Measurements from ENCODE around the gene TMEM87B.

The TMEM87B gene

DNA sequence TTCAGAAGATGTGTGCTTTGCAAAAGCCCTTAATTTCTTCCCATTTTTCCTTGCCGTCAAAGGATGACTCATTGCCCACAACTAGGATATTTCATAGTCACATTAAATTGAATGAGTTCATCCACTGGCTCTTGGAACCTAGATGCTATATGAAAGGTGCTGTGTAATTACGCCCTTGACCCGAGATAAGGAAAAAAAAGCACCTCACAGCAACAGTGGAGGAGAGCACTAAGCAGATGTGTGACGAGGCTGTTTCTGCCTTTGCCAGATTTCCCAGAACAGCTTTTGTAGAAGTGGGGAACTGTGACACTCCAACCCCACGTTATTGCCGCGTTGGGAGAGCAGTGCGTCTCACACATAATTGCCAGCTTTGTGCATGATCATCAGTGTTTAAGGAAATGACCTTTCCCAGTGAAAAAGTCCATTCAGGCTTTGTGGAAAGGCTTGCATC, 33.3 kb upstream of the TMEM87B start:
- no peaks in the 10 kb centered on the region for H3K36me3 ChIP-seq (ENCODE audit: control insufficient read depth, insufficient read depth, low read length)
- TF ChIP-seq, protein P1, sequence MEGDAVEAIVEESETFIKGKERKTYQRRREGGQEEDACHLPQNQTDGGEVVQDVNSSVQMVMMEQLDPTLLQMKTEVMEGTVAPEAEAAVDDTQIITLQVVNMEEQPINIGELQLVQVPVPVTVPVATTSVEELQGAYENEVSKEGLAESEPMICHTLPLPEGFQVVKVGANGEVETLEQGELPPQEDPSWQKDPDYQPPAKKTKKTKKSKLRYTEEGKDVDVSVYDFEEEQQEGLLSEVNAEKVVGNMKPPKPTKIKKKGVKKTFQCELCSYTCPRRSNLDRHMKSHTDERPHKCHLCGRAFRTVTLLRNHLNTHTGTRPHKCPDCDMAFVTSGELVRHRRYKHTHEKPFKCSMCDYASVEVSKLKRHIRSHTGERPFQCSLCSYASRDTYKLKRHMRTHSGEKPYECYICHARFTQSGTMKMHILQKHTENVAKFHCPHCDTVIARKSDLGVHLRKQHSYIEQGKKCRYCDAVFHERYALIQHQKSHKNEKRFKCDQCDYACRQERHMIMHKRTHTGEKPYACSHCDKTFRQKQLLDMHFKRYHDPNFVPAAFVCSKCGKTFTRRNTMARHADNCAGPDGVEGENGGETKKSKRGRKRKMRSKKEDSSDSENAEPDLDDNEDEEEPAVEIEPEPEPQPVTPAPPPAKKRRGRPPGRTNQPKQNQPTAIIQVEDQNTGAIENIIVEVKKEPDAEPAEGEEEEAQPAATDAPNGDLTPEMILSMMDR (IDR thresholded peaks at IDR 0.05; ENCODE audit: insufficient read depth, low read length, poor library complexity, severe bottlenecking), result no peak
- DNase-seq (ENCODE audit: extremely low read depth, insufficient read length), result no peak

DNA sequence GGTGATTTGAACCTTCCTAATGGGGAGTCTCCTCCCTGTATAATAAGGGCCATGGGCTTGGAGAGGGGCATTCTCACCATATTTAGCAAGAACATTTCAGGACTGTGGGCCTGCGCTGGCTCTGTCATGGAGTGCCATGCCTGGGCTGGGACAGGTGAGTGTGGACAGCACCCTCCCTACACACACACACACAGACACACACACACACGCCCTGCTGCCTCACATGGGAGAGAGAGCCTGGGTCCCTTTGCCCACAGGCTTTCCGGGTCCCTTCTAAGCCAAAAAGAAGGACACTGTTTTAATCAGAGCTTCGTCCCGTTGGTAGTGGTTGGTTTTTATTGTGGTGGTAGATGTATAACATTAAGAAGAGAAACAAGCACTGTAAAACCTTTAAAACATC, 31.4 kb upstream of the TMEM87B start:
- TF ChIP-seq, protein P1 (IDR thresholded peaks at IDR 0.05; ENCODE audit: insufficient read depth, low read length, poor library complexity, severe bottlenecking), result no peak
- Histone ChIP-seq H3K27me3 (replicated peaks; ENCODE audit: control insufficient read depth, insufficient read depth, low read length) (no peaks in the 10 kb centered on the region), H3K36me3 (ENCODE audit: control insufficient read depth, insufficient read depth, low read length) (no peaks in the 10 kb centered on the region), H3K4me3 (replicated peaks; ENCODE audit: low read depth, low read length) (no peak overlapping the region)
- DNase-seq (ENCODE audit: extremely low read depth, insufficient read length), result no peak

More for the DNA sequence above, 33.3 kb upstream of the TMEM87B start:
- Histone ChIP-seq H3K4me3 (replicated peaks; ENCODE audit: low read depth, low read length) (no peak overlapping the region), H3K27me3 (replicated peaks; ENCODE audit: control insufficient read depth, insufficient read depth, low read length) (no peaks in the 10 kb centered on the region)

DNA sequence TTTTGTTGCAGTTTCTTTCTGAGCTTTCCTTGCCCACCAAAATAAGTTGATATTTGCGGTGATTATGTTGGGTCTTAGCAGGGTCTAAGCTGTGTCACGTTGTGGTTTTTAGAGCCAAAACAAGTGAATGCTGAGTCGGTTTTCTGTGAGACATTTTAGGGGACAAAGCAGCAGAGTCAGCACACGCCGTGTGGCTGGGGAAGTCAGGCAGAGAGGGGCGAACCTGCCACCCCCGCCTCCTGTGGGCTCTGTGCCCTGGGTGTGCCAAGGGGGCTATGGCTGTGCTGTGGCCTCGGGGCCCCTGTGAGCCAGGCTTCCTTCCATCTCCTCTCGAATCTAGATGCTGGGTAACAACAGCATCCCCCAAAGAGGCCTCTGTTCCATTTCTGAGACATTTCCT, 30.8 kb upstream of the TMEM87B start:
- H3K36me3 ChIP-seq (ENCODE audit: control insufficient read depth, insufficient read depth, low read length), result no peaks in the 10 kb centered on the region
- H3K4me3 ChIP-seq (replicated peaks; ENCODE audit: low read depth, low read length), result no peak overlapping the region
- no peak for DNase-seq (ENCODE audit: extremely low read depth, insufficient read length)
- no peaks in the 10 kb centered on the region for H3K27me3 ChIP-seq (replicated peaks; ENCODE audit: control insufficient read depth, insufficient read depth, low read length)
- TF ChIP-seq, protein P1 (IDR thresholded peaks at IDR 0.05; ENCODE audit: insufficient read depth, low read length, poor library complexity, severe bottlenecking), result no peak

DNA sequence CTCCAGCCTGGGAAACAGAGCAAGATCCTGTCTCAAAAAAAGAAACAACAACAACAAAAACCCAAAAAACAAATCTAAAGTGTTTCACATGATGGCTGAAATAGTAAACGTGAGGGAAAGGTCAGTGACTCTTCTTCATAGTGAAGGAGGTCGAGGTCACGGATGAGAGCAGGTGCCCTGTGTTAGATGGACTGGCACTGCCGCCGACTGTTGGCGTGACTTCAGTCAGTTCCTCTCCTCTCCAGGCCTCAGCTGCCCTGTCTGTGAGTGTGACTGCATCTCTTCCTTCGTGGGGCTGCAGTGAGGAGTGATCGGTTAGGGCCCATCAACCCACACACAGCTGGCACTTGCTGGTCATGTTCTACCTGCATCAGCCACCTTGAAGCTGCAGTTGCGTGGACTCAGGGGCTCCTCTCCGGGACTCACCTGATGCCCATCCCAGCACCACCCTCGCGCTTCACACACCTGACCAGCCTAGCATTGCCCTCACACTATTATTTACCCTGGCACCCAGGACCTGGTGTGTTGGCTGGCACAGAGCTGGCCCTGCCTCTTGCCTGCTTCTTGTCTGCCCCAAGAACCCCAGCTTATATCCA, 30.1 kb upstream of the TMEM87B start:
- Histone ChIP-seq H3K36me3 (ENCODE audit: control insufficient read depth, insufficient read depth, low read length) (no peaks in the 10 kb centered on the region), H3K4me3 (replicated peaks; ENCODE audit: low read depth, low read length) (no peak overlapping the region), H3K27me3 (replicated peaks; ENCODE audit: control insufficient read depth, insufficient read depth, low read length) (no peaks in the 10 kb centered on the region)
- TF ChIP-seq, protein P1 (IDR thresholded peaks at IDR 0.05; ENCODE audit: insufficient read depth, low read length, poor library complexity, severe bottlenecking), result no peak
- DNase-seq (ENCODE audit: extremely low read depth, insufficient read length), result no peak

DNA sequence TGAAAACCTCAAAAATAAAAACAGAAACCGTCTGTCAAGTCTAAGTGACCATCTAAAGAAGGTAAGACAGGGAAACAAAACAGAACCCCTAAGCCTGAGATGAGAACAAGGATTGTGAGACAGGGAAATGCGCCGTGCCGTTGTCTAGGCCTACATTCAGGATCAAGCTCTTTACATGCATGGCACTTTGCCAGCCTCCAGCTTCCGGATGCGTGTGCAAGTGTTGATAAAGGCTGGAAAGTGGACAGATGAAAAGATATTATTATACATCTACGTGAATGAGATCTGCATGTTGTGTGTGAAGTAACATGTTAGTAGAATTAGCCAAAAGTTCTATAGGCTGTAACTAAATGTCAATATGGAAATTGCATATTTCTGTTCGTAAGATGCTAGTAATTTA, 28.6 kb upstream of the TMEM87B start:
- DNase-seq (ENCODE audit: extremely low read depth, insufficient read length), result no peak
- TF ChIP-seq, protein P1 (IDR thresholded peaks at IDR 0.05; ENCODE audit: insufficient read depth, low read length, poor library complexity, severe bottlenecking), result no peak
- Histone ChIP-seq H3K27me3 (replicated peaks; ENCODE audit: control insufficient read depth, insufficient read depth, low read length) (no peaks in the 10 kb centered on the region), H3K4me3 (replicated peaks; ENCODE audit: low read depth, low read length) (no peak overlapping the region), H3K36me3 (ENCODE audit: control insufficient read depth, insufficient read depth, low read length) (no peaks in the 10 kb centered on the region)

DNA sequence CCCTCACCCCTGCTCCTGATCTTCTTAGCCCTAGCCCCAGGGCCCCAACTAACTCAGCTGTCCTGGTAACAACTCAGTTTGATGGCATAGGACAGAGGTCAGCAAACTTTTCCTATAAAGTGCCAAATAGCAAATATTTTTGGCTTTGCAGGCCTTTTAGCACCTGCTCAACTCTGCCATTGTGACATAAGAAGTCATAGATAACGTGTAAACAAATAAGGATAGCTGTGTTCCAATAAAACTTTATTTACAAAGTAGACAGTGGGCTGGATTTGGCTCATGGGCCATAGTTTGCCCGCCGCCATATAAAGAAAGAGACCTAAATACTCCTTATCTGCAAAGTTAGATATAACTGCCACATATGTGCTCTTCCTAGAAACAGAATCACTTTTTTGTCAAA, 27.3 kb upstream of the TMEM87B start:
- no peak for DNase-seq (ENCODE audit: extremely low read depth, insufficient read length)
- TF ChIP-seq, protein P1 (IDR thresholded peaks at IDR 0.05; ENCODE audit: insufficient read depth, low read length, poor library complexity, severe bottlenecking), result no peak
- no peak overlapping the region for H3K4me3 ChIP-seq (replicated peaks; ENCODE audit: low read depth, low read length)
- no peaks in the 10 kb centered on the region for H3K36me3 ChIP-seq (ENCODE audit: control insufficient read depth, insufficient read depth, low read length)
- H3K27me3 ChIP-seq (replicated peaks; ENCODE audit: control insufficient read depth, insufficient read depth, low read length), result no peaks in the 10 kb centered on the region
